Heart left ventricle (tissue), 13 donors: ENCODE results near the gene FADS6.

Source experiments
- POLR2A ChIP-seq, 2 donors: fragments of 450-650 bp; IDR thresholded peaks; one replicate each; pipeline ENCODE4 v1.6.1; 2017; ENCODE audit warnings: antibody characterized with exemption in 2 of 2, mild to moderate bottlenecking in 2 of 2, moderate library complexity in 2 of 2
- TF ChIP-seq, protein P1 (sequence below), 12 donors: fragments of 200-600 bp; sonication (generic) in 4 of 12; IDR thresholded peaks; one replicate each; pipeline versions ENCODE4 v1.5.0 to v1.8.0; 2018 to 2022; ENCODE audit warnings: antibody characterized with exemption in 12 of 12, mild to moderate bottlenecking in 5 of 12
- donor health status: ischemic (EF 13 %, LVEDD 7.1; RV severe dilation, severe dysfunction).
- donor health status: DM: no; HTN: yes; CAD: no.
- donor health status: DM: no; HTN: no; CAD: no.
- donor health status: ischemic (EF 25% LVEDD 6.9; RV normal size, moderate dysfunction).
- donor health status: ischemic (EF 25% LVEDD 5.7; RV mildly dilated, moderate dysfunction).
- donor health status: ischemic (EF 35%, LVEDD 5.7; RV mildly dilated, moderate dysfunction).
- donor health status: nonischemic (EF 11% LVEDD 7.7; RV severe dilation, severe dysfunction).
- donor health status: DM: yes; HTN: yes; CAD: no.
- donor health status: PGD.
- donor health status: ischemic (EF 29% LVEDD 5.4; RV normal size, mild dysfunction).
- donor health status: nonischemic (EF 23%, LVEDD 6.1; RV moderate dilation, normal function).

DNA sequence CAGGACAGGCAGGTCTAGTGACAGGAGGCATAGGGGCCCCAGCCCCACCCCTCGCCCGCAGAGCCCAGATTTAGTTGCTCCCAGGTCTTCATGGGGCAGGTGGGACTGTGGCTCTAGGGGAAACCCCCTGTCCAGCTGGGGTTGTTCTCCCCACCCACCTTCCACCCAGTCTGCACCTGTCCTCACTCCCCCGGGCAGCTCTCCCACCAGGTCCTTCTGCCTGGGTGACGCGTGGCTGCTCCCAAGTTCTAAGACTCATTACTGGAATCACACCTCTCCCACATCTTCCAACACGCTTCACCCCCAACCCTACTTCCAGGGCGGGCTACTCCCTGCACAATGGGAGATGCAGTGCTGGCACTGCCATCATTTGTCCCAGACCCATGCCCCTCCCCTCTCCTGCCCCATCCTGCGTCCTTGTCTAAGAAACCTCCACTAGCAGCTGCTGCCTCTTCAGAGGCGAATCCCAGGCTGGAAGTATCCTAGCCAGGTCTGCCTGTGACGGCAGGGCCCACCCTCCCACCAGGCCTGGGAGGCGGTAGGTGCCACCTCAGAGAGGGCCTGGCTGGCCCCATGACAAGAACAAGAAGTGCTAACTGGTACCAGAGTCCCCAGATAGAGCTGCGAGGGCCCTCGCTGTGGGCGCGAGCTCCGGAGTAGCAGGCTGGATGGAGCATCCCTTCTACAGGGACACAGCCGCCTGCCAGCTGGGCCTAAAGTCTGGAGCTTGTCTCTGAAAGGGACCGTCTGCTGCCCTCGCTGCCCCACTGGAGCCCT lies 56.6 kb downstream of the FADS6 start:
- TF ChIP-seq, protein P1, sequence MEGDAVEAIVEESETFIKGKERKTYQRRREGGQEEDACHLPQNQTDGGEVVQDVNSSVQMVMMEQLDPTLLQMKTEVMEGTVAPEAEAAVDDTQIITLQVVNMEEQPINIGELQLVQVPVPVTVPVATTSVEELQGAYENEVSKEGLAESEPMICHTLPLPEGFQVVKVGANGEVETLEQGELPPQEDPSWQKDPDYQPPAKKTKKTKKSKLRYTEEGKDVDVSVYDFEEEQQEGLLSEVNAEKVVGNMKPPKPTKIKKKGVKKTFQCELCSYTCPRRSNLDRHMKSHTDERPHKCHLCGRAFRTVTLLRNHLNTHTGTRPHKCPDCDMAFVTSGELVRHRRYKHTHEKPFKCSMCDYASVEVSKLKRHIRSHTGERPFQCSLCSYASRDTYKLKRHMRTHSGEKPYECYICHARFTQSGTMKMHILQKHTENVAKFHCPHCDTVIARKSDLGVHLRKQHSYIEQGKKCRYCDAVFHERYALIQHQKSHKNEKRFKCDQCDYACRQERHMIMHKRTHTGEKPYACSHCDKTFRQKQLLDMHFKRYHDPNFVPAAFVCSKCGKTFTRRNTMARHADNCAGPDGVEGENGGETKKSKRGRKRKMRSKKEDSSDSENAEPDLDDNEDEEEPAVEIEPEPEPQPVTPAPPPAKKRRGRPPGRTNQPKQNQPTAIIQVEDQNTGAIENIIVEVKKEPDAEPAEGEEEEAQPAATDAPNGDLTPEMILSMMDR (IDR thresholded peaks at IDR 0.05): no peak
- TF ChIP-seq POLR2A (IDR thresholded peaks at IDR 0.05): no peak
